Measurements from ENCODE around the gene CUX1.
A peak's percentile ranks its signal among the peaks of the same experiment; 100 is the strongest.

- TF ChIP-seq CTCF (IDR thresholded peaks at IDR 0.05; ENCODE audit: borderline replicate concordance, extremely low read depth, low read length, poor library complexity, severe bottlenecking) (peak; percentile 85), EZH2 (IDR thresholded peaks at IDR 0.05; ENCODE audit: borderline replicate concordance, low read depth, low read length, severe bottlenecking) (no peak)
Measured at GRCh38 chr7:102236592-102237287, 419.3 kb downstream of the CUX1 start.
